Ammon's horn (tissue), 1 donor: ENCODE data around the gene AKT3.
"Not testable (repeated sequence)": the region's sequence is repeated elsewhere in the genome, so short reads cannot be mapped to it uniquely, and the experiment has no call there.

Experiments used
- DNase-seq: peaks from one replicate; pipeline ENCODE4 v3.0.0-alpha.2; 2016; ENCODE audit warnings: low spot score

AKT3 gene

GRCh38 chr1:243783714-243784113, 66.3 kb downstream of the AKT3 start:
- no peak for DNase-seq

DNA sequence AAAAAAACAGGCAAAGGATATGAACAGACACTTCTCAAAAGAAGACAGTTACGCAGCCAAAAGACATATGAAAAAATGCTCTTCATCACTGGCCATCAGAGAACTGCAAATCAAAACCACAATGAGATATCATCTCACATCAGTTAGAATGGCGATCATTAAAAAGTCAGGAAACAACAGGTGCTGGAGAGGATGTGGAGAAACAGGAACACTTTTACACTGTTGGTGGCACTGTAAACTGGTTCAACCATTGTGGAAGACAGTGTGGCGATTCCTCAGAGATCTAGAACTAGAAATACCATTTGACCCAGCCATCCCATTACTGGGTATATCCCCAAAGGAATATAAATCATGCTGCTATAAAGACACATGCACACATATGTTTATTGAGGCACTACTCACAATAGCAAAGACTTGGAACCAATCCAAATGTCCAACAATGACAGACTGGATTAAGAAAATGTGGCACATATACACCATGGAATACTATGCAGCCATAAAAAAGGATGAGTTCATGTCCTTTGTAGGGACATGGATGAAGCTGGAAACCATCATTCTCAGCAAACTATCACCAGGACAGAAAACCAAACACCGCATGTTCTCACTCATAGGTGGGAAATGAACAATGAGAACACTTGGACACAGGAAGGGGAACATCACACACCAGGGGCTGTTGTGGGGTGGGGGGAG, 77.5 kb downstream of the AKT3 start:
- DNase-seq = not testable (repeated sequence)

- DNase-seq = no peak
These were observed 79.2 kb downstream of the AKT3 start for GRCh38 chr1:243770860-243771259.

DNA sequence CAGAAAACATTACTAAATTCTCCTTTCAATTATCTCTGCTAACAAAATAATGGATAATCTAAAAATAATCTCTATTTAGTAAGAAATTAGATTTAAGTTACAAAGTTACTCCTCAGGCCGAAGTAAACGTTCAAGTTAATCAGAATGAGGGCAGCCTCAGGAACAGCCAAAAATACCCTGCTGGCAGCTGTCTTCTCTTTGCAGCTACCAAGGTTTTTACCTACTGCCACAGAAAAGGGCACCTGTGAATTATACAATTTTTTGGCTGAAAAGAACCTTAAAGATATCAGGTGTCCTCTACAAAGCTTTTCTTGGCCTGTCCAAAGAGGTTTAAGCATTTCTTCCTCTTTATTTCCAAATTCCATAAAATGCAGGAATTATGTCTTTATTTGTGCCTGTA, 84.4 kb downstream of the AKT3 start:
- no peak for DNase-seq

GRCh38 chr1:243763806-243764205, 86.2 kb downstream of the AKT3 start:
- peak; percentile 32 for DNase-seq

- no peak for DNase-seq
These were observed 91.4 kb downstream of the AKT3 start for GRCh38 chr1:243758647-243759046.

DNA sequence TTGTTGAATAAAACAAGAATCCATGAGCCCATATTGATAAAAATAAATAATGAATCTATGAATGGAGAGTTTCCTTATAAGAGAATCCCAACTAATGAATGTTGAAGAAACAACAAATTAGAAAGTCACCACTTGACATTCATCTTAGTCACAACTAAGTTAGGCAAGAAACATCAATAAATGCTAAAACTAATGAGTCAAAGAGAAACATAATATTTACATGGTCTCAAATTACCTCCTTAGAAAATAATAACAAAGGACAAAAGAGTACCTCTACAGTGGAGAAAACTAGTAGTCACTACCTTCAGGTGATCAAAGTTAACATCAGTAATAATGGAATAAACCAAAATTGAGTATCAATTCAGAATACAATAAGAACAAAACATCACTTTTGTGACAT, 93.5 kb downstream of the AKT3 start:
- DNase-seq = no peak

- no peak for DNase-seq
These were observed 95.7 kb downstream of the AKT3 start for GRCh38 chr1:243754348-243754747.

DNA sequence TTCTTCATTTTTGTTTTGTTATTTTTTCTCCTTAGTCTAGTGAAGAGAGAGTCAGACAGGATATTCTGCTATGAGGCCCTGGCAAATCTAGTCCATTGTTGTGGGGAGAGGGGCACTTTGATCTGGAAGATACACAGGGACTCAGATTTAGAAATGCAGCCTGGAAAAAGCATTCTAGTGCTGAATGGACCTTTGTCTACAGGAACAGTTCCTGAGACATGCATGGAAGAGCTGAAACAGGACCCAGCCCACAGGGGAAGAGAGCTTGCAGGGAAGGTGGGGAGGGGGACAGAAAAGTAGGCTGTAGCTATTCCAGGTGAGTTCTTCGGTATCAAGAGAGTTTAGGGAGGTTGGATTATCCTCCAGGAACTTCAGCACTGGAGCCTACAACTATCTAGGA, 98.5 kb downstream of the AKT3 start:
- no peak for DNase-seq

DNA sequence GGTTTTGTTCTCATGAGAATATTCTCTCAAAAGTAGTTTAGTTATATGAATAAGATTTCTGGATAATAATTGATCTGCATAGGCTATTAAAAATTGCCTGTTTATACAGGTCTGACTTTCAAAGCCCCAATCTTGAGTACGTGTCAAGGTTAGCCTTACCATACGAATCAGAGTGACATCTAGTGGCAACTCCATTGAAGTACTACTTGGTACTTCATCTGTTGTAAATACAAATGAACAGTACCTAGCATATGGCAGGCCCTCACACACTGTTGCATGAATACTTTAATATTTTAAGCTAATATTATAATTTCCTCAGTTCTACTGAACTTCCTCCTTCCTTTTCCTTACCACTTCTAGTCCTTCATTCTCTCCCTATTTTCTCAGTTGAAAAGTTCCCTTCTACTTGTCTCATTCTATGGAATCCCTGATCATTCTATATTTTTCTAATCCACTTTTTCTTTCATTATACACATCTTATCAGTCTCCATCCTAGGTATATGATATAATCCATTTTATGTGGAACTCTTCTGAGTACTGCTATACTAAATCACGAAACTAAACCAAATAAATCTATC, 101.2 kb downstream of the AKT3 start:
- peak; percentile 92 for DNase-seq

GRCh38 chr1:243748227-243748626, 101.8 kb downstream of the AKT3 start:
- DNase-seq = no peak

DNA sequence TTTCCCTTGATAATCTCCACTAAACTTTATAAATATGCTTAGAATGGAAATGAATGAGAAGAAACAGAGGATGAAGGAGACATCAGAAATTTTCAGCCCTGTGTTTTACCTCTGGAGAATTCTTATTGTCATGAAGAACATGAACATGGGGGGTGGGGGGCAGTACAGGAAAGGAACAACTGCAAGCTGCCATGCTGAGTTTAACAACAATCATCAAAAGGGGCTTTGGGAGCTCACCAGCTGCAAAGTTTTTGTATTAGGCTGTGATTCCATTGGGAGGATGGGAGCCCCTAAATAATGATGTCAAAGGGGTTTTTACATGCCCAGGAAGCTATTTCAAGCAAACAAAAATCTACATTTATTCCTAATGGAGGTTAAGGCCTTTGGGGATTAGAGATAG, 103.3 kb downstream of the AKT3 start:
- no peak for DNase-seq

- no peak for DNase-seq
These were observed 104.7 kb downstream of the AKT3 start for GRCh38 chr1:243745356-243745755.

GRCh38 chr1:243742819-243743218, 107.2 kb downstream of the AKT3 start:
- DNase-seq = no peak

DNA sequence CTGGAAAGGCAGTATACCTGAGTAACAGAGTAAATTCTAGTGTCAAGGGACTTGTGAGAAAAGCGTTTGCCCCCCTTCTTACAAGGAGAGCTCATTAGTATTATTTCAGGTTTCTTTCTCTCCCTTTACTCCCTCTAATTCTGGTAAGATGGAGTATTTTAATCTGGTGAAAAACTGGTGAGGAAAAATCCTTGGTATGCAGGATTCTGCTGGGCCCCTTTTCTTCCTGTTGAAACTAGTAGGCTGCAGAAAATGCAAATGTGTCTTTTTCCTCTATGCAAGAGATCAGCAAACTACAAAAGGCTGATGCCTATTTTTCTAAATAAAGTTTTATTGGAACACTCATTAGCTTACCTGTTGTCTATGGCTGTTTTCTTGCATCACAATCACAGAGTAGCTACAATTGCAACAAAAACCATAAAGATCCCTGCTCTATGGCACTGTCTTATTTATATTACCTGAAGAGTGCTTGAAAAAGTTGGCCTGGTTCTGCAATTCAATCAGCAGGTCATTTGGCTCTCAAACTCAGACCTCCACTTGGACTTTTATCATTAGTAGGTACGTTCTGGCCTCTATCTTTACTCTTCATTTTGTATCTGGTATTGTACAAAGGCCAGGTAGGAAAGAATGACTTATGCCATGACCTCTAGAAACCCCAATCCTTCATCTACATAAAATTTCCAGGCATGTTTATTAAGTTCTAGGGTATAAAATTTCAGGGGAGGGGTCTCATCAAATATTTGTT, 109.6 kb downstream of the AKT3 start:
- DNase-seq = no peak

DNA sequence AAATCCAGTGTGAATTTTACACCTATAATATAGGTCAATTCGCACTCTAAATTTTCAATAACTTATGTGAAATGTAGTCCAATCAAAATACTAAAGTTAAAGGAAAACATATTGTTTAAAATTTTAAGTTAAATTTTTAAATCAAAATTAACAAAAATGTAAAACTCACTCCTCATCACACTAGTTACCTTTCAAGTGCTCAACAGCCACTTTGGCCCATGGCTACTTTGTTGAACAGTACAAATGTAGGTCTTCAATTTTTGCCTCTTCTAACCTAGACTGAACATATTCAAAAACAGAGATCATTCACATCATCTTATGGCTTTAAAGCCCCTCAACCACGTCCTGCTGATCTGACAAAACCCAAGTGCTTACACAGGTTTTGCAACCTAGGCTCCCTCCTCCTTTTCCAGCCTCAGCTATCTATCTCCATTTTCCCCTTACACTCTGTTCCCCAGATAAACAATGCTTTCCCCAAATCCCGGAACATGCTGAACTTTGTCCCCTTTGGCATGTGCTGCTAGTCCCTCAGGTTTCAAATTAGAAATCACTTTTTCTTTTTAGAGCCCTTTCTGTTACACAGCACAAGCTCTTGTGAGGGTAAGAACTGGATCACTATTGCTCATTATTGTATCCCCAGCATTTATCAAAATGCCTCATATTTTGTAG, 110.6 kb downstream of the AKT3 start:
- DNase-seq = no peak

DNA sequence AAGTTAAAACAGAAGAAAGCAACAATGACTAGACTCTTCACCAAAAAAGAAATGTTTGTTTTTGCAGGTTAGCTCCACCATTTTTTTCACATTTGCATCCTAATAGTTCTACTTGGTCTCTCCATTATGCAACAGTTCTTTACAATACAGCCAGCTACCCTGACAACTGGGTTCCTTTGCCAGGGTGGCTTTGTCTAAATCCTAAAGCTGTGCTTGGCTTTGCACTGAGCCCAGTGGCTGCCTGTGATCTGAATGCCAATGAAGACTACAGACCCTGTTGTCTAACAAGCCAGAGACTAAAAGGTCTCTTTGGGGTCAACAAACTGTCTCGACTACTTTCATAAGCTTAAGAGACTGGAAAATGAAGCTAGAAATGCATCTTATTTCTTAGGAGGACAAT, 112.0 kb downstream of the AKT3 start:
- DNase-seq = peak; percentile 89

DNA sequence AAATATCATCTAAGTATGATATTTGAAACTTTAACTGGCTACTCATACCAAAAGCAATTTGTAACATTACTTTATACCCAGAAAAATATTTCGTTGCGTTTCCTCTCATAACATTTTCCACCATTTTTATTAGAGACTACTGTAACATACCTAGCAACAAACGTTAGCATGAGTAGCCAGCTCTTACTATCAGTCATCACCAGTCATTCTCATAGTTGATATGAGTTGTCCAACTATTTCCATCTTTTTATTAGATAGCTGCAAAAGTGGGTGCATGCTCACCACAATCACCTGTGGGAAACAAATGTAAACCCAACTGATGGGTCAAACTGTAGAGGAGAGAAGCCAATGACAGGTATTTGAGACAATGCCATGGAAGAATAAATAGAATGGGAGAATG, 114.6 kb downstream of the AKT3 start:
- no peak for DNase-seq

DNA sequence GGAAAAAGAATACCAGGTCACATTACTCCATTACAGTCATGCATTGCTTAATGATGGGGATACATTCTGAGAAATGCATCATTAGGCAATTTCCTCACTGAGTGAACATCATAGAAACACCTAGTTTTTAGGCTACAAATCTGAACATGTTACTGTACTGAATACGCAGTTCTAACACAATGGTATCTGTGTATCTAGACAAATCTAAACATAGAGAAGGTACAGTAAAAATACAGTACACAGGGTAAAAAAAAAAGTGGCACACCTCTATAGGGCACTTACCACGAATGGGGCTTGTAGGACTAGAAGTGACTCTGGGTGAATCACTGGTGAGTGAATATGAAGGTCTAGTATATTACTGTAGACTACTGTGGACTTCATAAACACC, 115.7 kb downstream of the AKT3 start:
- no peak for DNase-seq

DNA sequence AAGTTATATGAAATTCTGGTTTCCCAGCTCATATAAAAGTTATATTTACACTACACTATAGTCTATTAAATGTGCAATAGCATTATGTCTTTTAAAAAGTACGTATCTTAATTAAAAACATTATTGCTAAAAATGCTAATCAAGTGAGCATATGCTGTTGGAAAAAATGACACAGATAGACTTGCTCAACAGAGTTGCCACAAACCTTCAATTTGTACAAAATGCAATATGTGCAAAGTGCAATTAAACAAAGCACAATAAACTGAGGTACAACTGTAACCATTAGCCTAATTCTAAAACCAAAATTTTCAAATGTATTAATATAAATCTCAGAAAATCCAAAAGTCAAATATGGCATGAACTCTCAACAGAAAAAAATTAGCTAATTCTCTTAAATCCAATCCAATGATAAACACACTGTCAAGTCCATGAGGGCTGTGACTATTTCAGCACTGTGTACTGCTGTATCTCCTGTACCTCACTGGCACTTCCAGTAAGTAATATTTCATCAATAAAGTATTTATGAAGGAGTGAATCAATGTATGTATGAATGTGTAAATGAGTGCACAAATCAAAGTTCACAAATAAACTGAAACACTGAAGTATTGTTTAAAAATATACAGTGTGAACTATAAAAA, 116.3 kb downstream of the AKT3 start:
- DNase-seq = no peak

DNA sequence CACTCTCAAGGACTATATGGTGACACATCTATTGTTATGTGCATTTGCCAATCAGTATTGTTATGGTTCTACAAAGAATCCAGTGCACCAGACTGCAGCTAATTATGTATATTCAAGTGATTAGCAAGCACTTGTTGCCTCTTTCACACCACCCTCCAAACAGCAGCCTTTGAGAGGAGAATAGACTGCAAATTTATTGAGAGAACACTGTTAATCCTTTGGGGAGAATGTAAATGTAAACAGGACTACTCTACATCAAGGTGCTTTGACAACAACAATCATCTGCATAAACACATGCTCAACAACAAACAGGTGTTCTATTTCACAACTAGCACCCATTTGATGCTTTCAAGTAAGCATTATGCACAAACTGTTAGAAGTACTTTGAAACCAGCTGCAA, 117.4 kb downstream of the AKT3 start:
- DNase-seq = no peak

DNA sequence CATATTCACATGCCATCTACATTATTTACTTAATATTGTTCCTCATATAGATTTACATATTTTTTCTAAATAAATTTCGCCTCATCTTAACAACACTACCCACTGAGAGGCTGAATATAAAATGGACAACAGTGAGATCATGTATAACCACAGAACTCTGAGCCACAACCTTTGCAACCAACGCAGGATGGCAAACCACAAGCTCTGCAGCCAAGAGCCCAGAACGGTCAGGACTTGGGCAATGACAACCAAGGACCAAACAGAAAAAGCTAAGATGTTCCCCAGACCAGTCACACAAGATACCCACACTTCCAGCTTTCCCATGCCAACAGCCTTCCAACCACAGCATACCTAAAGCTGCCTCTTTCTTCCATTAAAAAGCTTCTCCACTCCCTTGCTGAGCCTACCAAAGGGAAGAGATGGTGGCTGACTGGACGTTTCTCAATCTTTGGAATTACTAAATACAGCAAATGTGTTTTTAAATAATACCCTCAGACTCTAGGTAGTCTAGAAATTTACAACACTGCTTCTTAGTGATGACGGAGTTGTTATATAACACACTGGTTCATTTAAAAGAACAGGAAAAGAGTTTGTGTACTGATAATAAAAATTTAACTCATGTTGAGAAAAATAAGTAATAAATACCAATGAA, 117.9 kb downstream of the AKT3 start:
- no peak for DNase-seq
